GM19025 (cell line): ENCODE data around the gene PIGS.

ENCODE experiments used
- ATAC-seq: cut with Tn5 transposase; IDR thresholded peaks from one replicate; pipeline ENCODE4 v1.9.1; 2021; ENCODE audit warnings: mild to moderate bottlenecking, low read depth, moderate library complexity; ENCODE audit not compliant: unreplicated experiment

PIGS gene

DNA sequence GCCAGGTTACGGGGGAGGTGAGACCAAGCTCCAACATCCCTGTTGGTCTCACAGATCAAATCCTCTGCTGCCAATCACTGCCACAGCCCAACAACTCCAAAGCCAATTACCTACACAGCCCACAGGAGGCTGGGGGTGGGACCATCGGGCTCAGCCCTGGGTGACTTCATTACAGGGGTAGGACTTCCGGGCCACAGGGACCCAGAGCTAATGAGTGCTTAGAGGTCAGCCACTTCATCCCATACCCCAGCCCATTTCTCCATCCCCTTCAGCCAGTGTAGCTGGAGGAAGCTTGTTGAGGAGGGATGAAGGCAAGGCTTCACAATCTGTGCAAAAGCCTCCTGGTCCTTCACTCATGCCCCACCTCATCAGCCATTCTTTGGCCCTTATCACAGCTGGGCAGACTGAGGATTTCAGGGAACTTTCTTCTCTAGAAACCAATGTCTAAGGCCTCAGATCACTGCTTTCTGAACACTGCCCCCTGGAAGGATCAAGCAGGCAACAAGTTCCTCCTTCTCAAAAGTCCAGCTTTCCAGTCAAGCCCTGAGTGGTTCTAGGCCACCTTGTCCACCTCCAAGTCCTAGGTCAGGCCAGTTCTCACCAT lies 59.4 kb downstream of the PIGS start:
- no peak for ATAC-seq

DNA sequence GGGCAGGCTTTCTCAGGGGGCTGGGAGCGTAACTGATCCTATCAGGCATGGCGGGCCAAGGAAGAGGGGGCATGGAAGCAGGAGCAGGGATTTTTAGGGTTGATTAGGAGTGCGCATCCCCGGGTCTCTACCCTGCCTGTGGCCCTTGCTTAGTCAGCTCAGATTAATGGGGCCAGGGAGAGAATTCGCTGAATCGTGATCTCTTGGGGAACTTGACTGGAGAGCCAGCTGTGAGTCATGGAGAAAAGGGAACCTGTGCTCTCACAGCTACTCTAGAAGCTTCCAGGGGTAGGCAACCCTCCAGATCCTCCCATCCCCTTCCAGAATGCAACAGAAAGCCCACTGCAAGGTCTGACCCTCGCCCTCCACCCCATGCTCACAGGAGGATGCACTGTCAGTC lies 61.5 kb downstream of the PIGS start:
- no peak for ATAC-seq

DNA sequence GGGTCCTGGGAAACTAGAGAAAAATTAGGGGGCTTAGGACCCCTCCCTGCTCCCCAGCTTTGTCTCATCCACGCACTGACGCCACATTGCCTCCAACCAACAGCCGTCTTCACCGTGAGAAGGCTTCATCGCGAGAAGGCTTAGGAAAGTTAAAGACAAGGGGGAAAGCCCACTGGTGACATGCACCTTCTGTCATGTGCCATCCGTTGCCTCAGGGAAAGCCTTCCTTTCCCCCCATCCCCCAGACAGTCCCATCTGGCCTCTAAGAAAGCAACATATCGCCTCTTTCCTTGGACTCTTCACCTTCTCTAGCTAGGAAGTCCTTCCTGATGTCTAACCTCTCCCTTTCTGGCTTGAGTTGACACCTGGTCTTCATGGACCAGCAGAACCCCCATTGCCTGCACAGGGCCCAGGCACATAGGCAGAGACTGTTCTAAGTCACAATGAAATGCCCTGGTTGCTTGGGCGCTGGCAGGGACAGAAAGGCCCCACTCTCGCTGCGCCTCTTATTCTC lies 63.1 kb downstream of the PIGS start:
- no peak for ATAC-seq

DNA sequence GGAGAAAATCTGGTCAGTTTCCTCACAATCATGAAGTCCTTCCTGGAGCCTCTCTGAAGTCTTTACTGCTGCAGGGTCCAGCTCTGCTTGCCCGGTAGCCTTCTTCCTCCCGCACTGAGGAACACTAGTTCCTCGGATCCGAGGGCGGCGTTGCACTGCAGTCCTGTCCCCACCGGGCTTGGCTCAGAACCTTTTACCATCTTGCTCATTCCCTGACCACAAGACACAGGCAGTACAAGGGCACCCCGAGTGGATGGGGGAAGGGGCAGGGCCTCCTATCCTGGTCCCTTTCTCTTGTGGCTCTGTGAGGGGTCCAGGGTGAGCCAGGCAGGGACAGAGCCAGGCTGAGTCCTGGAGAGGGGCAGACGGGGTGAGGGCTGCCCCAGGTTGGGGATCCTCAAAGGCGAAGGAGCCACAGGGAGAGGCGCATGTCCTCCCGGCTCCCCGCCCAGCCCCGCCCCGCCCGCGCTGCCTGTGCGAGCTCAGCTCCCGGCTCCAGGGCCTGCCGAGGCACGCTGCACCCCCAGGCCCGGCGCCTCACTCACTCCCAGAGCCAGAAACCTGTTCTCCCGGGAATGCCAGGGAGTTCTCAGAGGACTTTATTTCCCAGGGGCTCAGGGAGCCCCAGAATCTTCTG lies 63.6 kb downstream of the PIGS start:
- no peak for ATAC-seq

DNA sequence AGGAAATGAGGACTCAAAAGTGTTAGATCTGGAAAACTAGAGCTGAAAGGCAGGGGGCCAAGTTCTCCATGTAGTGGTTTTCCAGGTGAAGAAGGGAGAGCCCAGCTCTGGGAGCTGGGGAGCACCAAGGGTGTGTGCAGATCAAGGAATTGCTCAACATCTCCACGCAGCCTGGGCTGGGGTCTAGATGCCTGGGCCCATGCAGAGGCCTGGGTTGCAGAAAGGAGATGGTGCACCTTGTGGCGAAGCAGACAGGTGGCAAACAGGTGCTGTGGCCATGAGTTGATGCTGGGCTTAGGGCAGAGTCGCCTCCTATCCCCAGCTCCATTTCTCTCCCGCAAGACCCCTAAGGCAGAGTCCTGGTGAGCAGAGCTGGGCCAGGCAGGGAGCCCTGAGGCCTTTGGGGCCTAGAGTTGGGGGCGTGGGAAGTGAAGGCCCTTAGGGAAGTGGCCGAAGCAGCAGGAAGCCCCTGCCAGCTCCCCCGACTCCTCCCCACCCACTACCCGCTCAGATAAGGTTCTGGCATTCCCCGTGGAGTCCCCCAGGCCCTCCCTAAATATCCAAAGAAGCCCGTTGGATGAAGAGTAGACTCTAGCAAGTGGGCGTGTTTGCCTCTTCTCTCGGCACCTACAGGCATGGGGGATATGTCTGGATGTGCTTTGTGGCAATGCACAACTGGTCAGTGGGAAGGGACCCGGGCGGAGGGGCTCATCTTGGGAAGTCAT lies 64.4 kb downstream of the PIGS start:
- no peak for ATAC-seq

DNA sequence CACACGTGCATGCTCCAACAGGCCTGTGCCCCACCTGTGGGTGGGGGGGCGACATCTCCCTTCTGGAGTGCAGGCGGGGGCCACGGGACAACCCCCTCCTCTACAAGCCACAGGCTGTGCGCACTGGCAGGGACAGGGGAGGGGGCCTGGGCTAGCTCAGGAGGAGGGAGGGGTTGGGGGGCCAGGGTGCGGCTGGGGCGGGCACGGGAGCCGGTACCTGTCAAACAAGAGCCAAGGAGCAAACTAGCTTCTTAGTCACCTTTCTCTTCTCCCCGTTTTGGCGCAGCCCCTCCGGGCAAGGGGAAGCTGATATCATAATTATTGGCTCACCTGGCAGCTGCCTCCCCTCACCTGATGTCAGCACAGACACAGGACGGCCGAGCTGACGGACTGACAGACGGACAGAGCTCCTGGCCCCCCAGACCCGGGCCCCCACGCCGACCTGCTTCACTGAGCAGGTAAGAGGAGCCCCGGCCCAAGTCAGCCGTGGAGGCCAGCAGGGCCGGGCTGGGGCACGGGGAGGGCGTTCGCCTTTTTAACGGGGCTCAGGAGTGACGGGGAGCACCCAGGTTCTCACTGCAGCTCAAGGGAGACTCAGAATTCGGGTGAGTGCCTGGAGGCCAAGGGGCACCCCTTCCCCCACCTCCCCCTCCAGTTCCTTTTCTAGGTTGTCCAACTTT lies 65.2 kb downstream of the PIGS start, which contains the start of gene FOXN1:
FOXN1 (plus strand) TSS at position 363 of the 680 bp plus-strand sequence. CDS start 17,622 bp downstream, outside the sequence.
- ATAC-seq = no peak

DNA sequence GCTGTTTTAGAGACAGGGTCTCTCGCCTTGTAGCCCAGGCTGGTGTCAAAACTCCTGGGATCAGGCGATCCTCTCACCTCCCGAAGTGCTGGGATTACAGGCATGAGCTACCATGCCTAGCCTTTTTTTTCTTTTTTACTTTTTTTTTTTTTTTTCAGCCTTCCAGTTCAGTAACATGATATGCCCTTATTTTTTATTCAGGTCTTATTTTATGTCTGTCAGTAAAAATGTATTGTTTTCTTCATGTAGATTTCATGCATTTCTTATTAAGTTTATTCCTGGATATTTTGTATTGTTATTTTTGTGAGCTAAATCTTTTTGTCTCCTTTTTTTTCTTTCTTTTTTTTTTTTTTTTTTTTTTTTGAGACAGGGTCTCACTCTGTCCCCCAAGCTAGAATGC lies 67.9 kb downstream of the PIGS start:
- ATAC-seq = no peak
